Measurements from ENCODE around the gene SESTD1. TPM values are rescaled to one million over a fixed set of nuclear protein-coding genes. Genes with fewer than 3 reads are reported as not detected.

The SESTD1 gene
- total and polyA plus RNA-seq, 7 experiments from 2014 or later: 1.2 to 23.2 (median 7.8) TPM

DNA sequence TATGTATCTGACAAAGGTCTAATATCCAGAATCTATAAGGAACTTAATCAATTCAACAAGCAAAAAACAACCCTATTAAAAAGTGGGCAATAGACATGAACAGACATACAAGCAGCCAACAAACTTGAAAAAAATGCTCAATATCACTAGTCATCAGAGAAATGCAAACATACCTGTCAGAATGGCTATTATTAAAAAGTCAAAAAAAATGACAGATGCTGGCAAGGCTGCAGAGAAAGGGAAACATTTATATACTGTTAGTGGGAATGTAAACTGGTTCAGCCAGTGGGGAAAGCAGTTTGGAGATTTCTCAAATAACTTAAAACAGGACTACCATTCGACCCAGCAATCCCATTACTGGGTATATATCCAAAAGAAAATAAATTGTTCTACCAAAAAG lies 21.6 kb downstream of the SESTD1 start:
- H3K27me3 Mint-ChIP-seq: peaks cover 0 to 10% (median 5%) of the 10 kb centered on the region in 5 donors
- H3K9me3 Mint-ChIP-seq: peaks cover 0 to 8% (median 5%) of the 10 kb centered on the region in 11 donors
- ChIA-PET POLR2A (no interaction called here), CTCF (no interaction called here)
- ATAC-seq (no peak), DNase-seq (no peak)
- intact Hi-C loops (cut with micrococcal nuclease): no loop called here
- H3K4me3 ChIP-seq (ENCODE audit: low read length): no peak overlapping the region
- H3K4me3 Mint-ChIP-seq: no peak overlapping the region
- H3K27me3 ChIP-seq (ENCODE audit: control insufficient read depth in 2 of 2, insufficient read depth in 2 of 2, low read length in 2 of 2): no peaks in the 10 kb centered on the region
- H3K4me1 ChIP-seq (ENCODE audit: control insufficient read depth in 2 of 2, insufficient read depth in 2 of 2, low read length in 2 of 2): peaks cover 0 to 4% of the 10 kb centered on the region in 2 donors
- H3K9me3 ChIP-seq (ENCODE audit: control insufficient read depth in 2 of 3, low read length in 3 of 3): no peaks in the 10 kb centered on the region
- H3K27ac Mint-ChIP-seq: no peak overlapping the region
- no peaks in the 10 kb centered on the region for H3K36me3 ChIP-seq (ENCODE audit: control insufficient read depth in 2 of 3, insufficient read depth in 3 of 3, low read length in 3 of 3)
- H3K36me3 Mint-ChIP-seq: peaks cover 0 to 18% (median 4%) of the 10 kb centered on the region in 5 donors
- H3K27ac ChIP-seq (ENCODE audit: low read depth, low read length): no peak overlapping the region
- H3K4me1 Mint-ChIP-seq: peaks cover 10 to 47% (median 21%) of the 10 kb centered on the region in 7 donors

DNA sequence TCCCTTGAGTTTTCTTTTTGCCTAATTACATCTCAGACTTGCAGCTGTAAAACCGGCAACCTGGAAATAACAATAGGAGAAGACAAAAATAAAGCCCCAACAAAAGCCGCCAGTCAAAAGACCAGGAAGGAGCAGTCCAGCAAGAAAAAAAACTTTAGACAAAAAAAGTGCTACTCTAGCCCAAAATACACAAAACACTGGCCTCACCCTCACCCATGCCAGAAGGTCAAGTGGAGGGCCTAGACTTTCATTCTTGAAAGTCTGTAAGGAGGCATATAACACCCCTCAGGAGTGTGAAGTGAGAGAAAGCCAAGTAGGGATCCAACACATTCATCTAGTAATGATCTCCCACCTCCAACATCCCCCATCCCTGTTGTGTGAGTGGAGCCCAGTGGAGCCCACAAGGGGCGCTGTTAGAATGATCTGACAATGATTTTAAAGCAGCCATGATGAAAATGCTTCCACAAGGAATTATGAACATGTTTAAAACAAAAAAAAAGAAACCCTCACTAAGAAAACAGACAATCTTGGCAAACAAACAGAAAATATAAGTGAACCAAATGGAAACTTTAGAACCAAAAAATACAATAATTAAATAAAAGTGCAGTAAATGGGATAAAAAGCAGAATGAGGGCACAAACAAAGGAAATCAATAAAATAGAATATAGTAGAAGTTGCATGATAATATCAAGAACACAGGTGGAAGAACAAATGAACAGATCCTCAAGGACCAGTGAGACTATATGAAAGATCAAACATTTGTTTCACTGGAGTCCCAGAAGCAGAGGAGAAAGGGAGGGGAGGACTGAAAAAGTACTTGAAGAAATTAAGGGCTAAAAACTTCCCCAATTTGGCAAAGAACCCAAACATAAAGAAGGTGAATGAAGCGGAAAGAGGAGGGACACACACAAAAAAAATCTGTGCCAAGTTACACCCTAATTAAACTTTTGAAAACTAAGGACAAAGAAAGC lies 23.9 kb downstream of the SESTD1 start:
- ATAC-seq: no peak

DNA sequence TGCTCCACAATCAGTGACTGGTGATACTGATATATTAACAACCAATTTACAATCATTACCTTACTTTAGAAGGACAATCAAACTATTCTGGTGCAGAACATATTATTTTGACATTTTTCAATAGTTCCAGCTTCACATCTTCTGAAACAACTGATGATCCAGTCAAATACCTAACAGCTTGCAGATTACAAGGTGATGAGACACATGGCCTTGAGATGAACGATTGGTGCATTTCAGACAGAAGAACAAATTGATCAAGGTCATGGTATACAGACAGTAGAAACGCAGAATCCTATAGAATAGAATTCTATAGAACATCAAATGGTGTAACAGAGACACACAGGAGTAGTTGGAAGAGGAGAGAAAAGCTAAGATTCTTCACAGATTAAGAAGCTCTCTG lies 24.8 kb downstream of the SESTD1 start:
- Mint-ChIP-seq H3K27ac (peak overlapping the region in 3 of 9 donors; percentile 36 to 73 (median 69)), H3K4me1 (peaks cover 10 to 45% (median 21%) of the 10 kb centered on the region in 7 donors), H3K36me3 (peaks cover 0 to 16% (median 0%) of the 10 kb centered on the region in 5 donors), H3K27me3 (peaks cover 0 to 10% (median 5%) of the 10 kb centered on the region in 5 donors), H3K4me3 (peak overlapping the region in 1 of 10 donors; percentile 18), H3K9me3 (peaks cover 0 to 5% (median 0%) of the 10 kb centered on the region in 11 donors)
- H3K4me1 ChIP-seq (ENCODE audit: control insufficient read depth in 2 of 2, insufficient read depth in 2 of 2, low read length in 2 of 2): peaks cover 0 to 4% of the 10 kb centered on the region in 2 donors
- ATAC-seq (no peak), DNase-seq (no peak)
- H3K4me3 ChIP-seq (ENCODE audit: low read length): no peak overlapping the region
- no peak overlapping the region for H3K27ac ChIP-seq (ENCODE audit: low read depth, low read length)
- ChIA-PET POLR2A (no interaction called here), CTCF (interaction anchor here (1.0 to 1.2 kb wide), 2 partner anchors 15 to 21 kb away, joined by 3 to 5 read pairs; no protein-coding TSS in a partner anchor)
- intact Hi-C loops (cut with micrococcal nuclease): loop anchor here (1.0 to 10.0 kb wide), 7 partner anchors 10 to 767 kb away; partner anchors contain the start of genes SESTD1 (in 2 of the 2) and CWC22 (in 1 of the 2)
- H3K9me3 ChIP-seq (ENCODE audit: control insufficient read depth in 2 of 3, low read length in 3 of 3): no peaks in the 10 kb centered on the region
- H3K36me3 ChIP-seq (ENCODE audit: control insufficient read depth in 2 of 3, insufficient read depth in 3 of 3, low read length in 3 of 3): no peaks in the 10 kb centered on the region
- no peaks in the 10 kb centered on the region for H3K27me3 ChIP-seq (ENCODE audit: control insufficient read depth in 2 of 2, insufficient read depth in 2 of 2, low read length in 2 of 2)

More for the DNA sequence above, 23.9 kb downstream of the SESTD1 start:
- no peak for DNase-seq
- ChIA-PET POLR2A (no interaction called here), CTCF (interaction anchor here (1.0 to 1.2 kb wide), 2 partner anchors 14 to 22 kb away, joined by 3 to 5 read pairs; no protein-coding TSS in a partner anchor)
- peaks cover 0 to 5% (median 0%) of the 10 kb centered on the region in 11 donors for H3K9me3 Mint-ChIP-seq
- intact Hi-C loops (cut with micrococcal nuclease): no loop called here
- Histone ChIP-seq H3K4me1 (ENCODE audit: control insufficient read depth in 2 of 2, insufficient read depth in 2 of 2, low read length in 2 of 2) (peaks cover 0 to 4% of the 10 kb centered on the region in 2 donors), H3K27me3 (ENCODE audit: control insufficient read depth in 2 of 2, insufficient read depth in 2 of 2, low read length in 2 of 2) (no peaks in the 10 kb centered on the region), H3K4me3 (ENCODE audit: low read length) (no peak overlapping the region), H3K9me3 (ENCODE audit: control insufficient read depth in 2 of 3, low read length in 3 of 3) (no peaks in the 10 kb centered on the region), H3K27ac (ENCODE audit: low read depth, low read length) (no peak overlapping the region), H3K36me3 (ENCODE audit: control insufficient read depth in 2 of 3, insufficient read depth in 3 of 3, low read length in 3 of 3) (no peaks in the 10 kb centered on the region)
- no peak overlapping the region for H3K4me3 Mint-ChIP-seq
- H3K27me3 Mint-ChIP-seq: peaks cover 0 to 10% (median 5%) of the 10 kb centered on the region in 5 donors
- H3K4me1 Mint-ChIP-seq: peaks cover 10 to 41% (median 21%) of the 10 kb centered on the region in 7 donors
- H3K36me3 Mint-ChIP-seq: peaks cover 0 to 16% (median 0%) of the 10 kb centered on the region in 5 donors
- H3K27ac Mint-ChIP-seq: peak overlapping the region in 4 of 9 donors; percentile 40 to 76 (median 71)

DNA sequence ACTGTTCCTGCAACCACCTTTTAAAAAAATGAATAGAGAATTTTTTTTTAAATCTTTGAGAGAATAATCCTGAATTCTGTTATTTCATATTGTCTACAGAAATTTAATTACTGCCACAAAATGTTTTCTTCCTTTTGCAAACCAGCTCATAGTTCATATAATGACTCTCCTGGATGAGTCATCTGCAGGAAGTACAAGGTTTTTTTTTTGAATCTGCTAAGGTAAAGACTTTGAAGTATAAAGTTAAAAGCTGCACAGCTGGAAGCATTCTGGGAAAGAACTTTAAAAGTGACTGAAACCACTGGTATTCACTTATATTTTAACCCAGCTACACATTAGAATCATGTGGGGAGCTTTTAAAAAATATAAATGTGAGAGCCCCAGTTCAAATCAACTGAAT lies 25.4 kb downstream of the SESTD1 start:
- Histone ChIP-seq H3K36me3 (ENCODE audit: control insufficient read depth in 2 of 3, insufficient read depth in 3 of 3, low read length in 3 of 3) (no peaks in the 10 kb centered on the region), H3K27ac (ENCODE audit: low read depth, low read length) (no peak overlapping the region), H3K4me3 (ENCODE audit: low read length) (no peak overlapping the region), H3K9me3 (ENCODE audit: control insufficient read depth in 2 of 3, low read length in 3 of 3) (no peaks in the 10 kb centered on the region), H3K27me3 (ENCODE audit: control insufficient read depth in 2 of 2, insufficient read depth in 2 of 2, low read length in 2 of 2) (no peaks in the 10 kb centered on the region), H3K4me1 (ENCODE audit: control insufficient read depth in 2 of 2, insufficient read depth in 2 of 2, low read length in 2 of 2) (peaks cover 0 to 4% of the 10 kb centered on the region in 2 donors)
- peaks cover 0 to 5% (median 0%) of the 10 kb centered on the region in 11 donors for H3K9me3 Mint-ChIP-seq
- peak overlapping the region in 2 of 9 donors; percentile 35 to 73 for H3K27ac Mint-ChIP-seq
- DNase-seq (peak in 7 of 9 donors; percentile 0 to 32 (median 22)), ATAC-seq (peak; percentile 48)
- H3K4me3 Mint-ChIP-seq: peak overlapping the region in 3 of 10 donors; percentile 10 to 39 (median 18)
- peaks cover 10 to 49% (median 21%) of the 10 kb centered on the region in 7 donors for H3K4me1 Mint-ChIP-seq
- POLR2A ChIA-PET: no interaction called here
- H3K27me3 Mint-ChIP-seq: peaks cover 0 to 10% (median 5%) of the 10 kb centered on the region in 5 donors
- intact Hi-C loops (cut with micrococcal nuclease): loop anchor here (1.0 to 10.0 kb wide), 7 partner anchors 11 to 768 kb away; partner anchors contain the start of genes SESTD1 (in 2 of the 2) and CWC22 (in 1 of the 2)
- H3K36me3 Mint-ChIP-seq: peaks cover 0 to 16% (median 0%) of the 10 kb centered on the region in 5 donors
- CTCF ChIA-PET: interaction anchor here (1.0 to 1.2 kb wide), 2 partner anchors 16 to 20 kb away, joined by 3 to 5 read pairs; no protein-coding TSS in a partner anchor

DNA sequence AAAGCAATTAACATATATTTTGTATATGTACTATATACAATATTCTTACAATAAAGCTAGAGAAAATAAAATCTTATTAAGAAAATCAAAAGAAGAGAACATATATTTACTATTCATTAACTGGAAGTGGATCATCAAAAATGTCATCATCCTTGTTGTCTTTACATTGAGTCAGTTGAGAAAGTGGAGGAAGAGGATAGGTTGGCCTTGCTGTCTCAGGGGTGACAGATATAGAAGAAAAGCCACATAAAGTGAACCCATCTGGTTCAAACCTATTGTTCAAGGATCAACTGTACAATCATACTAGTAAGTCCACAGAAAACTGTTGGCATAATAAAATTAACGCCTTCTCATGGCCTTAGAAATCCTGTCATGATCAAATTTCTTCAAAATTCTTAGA lies 26.6 kb downstream of the SESTD1 start:
- no peaks in the 10 kb centered on the region for H3K9me3 ChIP-seq (ENCODE audit: control insufficient read depth in 2 of 3, low read length in 3 of 3)
- Mint-ChIP-seq H3K4me3 (no peak overlapping the region), H3K27me3 (peaks cover 0 to 10% (median 5%) of the 10 kb centered on the region in 5 donors), H3K4me1 (peaks cover 10 to 49% (median 21%) of the 10 kb centered on the region in 7 donors), H3K36me3 (peaks cover 0 to 13% (median 0%) of the 10 kb centered on the region in 5 donors), H3K9me3 (peaks cover 0 to 5% (median 0%) of the 10 kb centered on the region in 11 donors), H3K27ac (no peak overlapping the region)
- DNase-seq: no peak
- intact Hi-C loops (cut with micrococcal nuclease): loop anchor here in 1 of 2 donors (2.0 to 10.0 kb wide), 4 partner anchors 23 to 769 kb away; partner anchors contain the start of gene CWC22
- H3K27ac ChIP-seq (ENCODE audit: low read depth, low read length): no peak overlapping the region
- no peak overlapping the region for H3K4me3 ChIP-seq (ENCODE audit: low read length)
- CTCF ChIA-PET: no interaction called here
- H3K27me3 ChIP-seq (ENCODE audit: control insufficient read depth in 2 of 2, insufficient read depth in 2 of 2, low read length in 2 of 2): no peaks in the 10 kb centered on the region
- no peak for ATAC-seq
- H3K36me3 ChIP-seq (ENCODE audit: control insufficient read depth in 2 of 3, insufficient read depth in 3 of 3, low read length in 3 of 3): no peaks in the 10 kb centered on the region
- H3K4me1 ChIP-seq (ENCODE audit: control insufficient read depth in 2 of 2, insufficient read depth in 2 of 2, low read length in 2 of 2): peaks cover 0 to 4% of the 10 kb centered on the region in 2 donors
- POLR2A ChIA-PET: no interaction called here

DNA sequence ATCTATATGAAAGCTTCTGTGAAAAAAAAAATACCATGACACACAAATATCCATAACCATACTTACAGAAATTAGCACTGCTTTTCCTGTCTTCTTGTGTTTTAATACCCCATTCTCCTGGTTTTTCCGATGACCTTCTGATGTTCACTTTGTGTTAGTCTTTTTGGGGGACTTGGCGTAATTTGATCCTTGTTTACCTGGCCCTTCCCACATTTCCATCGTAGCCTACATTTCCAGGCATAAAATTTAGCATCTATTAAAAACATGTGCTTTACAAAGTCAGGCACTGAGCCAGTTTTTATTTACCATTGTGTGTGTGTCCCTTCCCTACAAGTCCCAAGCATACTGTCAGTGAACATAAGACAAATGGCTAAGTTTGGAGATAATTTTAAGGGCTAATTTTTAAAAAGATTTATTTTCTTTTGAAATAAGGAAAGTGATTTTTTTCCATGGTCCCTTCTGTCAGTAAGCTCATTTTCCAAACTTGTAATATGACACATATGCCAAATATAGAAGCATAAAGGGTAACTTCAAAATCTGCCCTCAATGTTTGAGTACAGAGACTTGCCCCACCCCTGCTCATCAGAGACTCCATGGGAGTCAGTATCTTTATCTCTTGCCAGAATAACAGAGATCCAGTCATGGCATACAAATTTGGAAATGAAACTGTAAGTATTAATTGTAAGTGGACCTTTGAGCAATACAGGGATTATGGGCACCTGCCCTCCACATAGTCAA lies 27.3 kb downstream of the SESTD1 start:
- Mint-ChIP-seq H3K4me3 (no peak overlapping the region), H3K36me3 (peaks cover 0 to 11% (median 0%) of the 10 kb centered on the region in 5 donors), H3K4me1 (peaks cover 10 to 52% (median 21%) of the 10 kb centered on the region in 7 donors), H3K9me3 (peaks cover 0 to 3% (median 0%) of the 10 kb centered on the region in 11 donors), H3K27me3 (peaks cover 0 to 6% (median 5%) of the 10 kb centered on the region in 5 donors), H3K27ac (no peak overlapping the region)
- DNase-seq (no peak), ATAC-seq (no peak)
- intact Hi-C loops (cut with micrococcal nuclease): loop anchor here in 1 of 2 donors (5.0 to 10.0 kb wide), 3 partner anchors 105 to 770 kb away; partner anchors contain the start of gene CWC22
- POLR2A ChIA-PET: no interaction called here
- Histone ChIP-seq H3K4me3 (ENCODE audit: low read length) (no peak overlapping the region), H3K27ac (ENCODE audit: low read depth, low read length) (no peak overlapping the region), H3K36me3 (ENCODE audit: control insufficient read depth in 2 of 3, insufficient read depth in 3 of 3, low read length in 3 of 3) (no peaks in the 10 kb centered on the region), H3K4me1 (ENCODE audit: control insufficient read depth in 2 of 2, insufficient read depth in 2 of 2, low read length in 2 of 2) (peaks cover 0 to 4% of the 10 kb centered on the region in 2 donors), H3K9me3 (ENCODE audit: control insufficient read depth in 2 of 3, low read length in 3 of 3) (no peaks in the 10 kb centered on the region), H3K27me3 (ENCODE audit: control insufficient read depth in 2 of 2, insufficient read depth in 2 of 2, low read length in 2 of 2) (no peaks in the 10 kb centered on the region)
- CTCF ChIA-PET: no interaction called here

All from naive thymus-derived CD4-positive, alpha-beta T cell (primary cell).